Myocyte (in vitro differentiated cells): ENCODE measurements around the gene DLGAP4. TPM values are rescaled to one million over a fixed set of nuclear protein-coding genes. Genes with fewer than 3 reads are reported as not detected.

Experiments
- DNase-seq: peaks from one replicate; pipeline ENCODE4 v3.0.0-alpha.2; 2012; ENCODE audit warnings: low read depth
- total RNA-seq: library from RNA; depleted of rRNA; stranded (reverse); fragments of >200 nt; gene quantifications from 2 replicates; pipeline ENCODE4 v1.2.3, GENCODE V29; 2014

Gene DLGAP4
- total RNA-seq, 1 donor from 2014 or later, result 39.7 TPM

DNA sequence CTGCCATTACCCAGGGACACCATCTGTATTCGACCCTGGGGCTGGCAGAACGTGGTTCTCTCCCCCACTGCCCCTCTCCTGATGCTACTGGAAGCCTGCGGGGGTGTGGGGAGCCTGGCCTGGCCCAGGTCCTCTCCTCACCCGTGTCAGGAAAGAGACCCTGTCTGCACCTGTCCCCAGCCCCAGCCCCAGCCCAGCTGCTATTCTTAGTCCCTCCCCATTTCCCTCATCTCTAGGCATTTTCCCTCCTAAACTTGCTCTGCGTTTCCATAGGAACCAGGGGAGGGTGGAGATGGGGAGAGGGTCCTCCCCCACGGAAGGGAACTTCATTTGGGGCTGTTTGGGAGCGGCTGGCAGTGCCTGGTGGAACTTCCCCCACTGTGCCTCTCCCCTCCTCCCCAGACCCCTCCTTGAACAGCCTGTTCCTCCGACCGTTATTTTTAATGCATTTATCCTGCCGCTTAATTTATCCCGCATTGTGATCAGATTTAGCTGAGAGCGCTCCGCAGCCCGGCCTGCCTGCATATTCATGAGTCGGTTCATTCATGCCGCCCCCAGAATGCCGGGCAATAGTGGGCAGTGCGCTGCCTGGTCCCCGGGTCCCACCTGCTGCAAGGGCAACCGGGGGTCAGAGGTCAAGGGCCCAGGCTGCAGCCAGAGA is 31.8 kb upstream of the DLGAP4 start:
- DNase-seq, result no peak

- no peak for DNase-seq
Observed at GRCh38 chr20:36275011-36275410, 31.1 kb upstream of the DLGAP4 start.

GRCh38 chr20:36275441-36276189 is 30.5 kb upstream of the DLGAP4 start:
- no peak for DNase-seq

- DNase-seq, result no peak
Observed at GRCh38 chr20:36277546-36277945, 28.6 kb upstream of the DLGAP4 start.

DNA sequence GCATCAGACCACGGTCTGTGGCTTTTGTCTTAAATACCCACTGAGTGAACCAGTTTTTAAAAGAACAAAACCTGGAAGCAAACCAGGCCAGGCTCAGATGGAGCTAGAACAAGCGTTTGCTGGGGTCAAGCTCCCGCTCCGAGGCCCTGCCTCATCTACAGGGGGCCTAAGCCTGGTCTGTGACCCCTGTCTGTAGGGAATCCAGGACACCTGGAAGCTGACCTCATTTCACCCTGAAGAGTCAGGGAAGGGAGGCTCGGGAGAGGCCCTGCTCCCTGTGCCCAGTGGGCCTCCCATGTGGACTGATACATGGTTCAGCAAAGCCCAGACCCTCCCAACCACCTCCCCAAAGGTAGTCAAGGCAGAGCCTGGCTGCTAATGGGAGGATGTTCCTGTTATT is 26.8 kb upstream of the DLGAP4 start:
- DNase-seq, result no peak

GRCh38 chr20:36279776-36280175 is 26.4 kb upstream of the DLGAP4 start:
- no peak for DNase-seq

DNA sequence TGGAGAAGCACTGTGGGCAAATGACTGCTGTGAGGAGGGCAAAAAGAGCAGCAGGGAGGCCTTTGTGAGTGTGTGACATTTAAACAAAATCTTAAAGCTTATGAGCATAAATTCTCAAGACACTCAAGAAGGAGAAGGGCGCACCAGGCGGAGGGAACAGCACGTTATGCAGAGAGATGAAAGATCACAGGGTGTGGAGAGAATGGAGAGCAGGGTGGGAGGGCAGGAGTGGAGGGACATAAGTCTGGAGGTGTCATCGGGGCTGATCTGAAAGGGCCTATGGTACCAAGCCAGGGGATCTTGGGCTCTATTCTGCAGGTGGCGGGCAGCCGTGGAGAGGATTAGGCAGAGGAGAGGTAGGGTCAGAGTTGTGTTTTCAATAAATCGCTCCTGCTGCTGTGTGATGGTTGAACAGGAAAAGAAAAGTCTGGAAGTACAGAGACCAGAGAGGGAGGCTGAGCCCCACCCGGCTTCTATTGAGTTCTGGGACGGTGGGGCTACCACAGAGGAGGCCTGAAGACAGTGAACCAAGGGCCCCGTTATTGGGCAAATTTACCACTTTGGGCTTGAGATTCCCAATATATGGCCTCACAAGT is 24.3 kb upstream of the DLGAP4 start:
- no peak for DNase-seq

- no peak for DNase-seq
Observed at GRCh38 chr20:36284751-36285150, 21.4 kb upstream of the DLGAP4 start.

- no peak for DNase-seq
Observed at GRCh38 chr20:36285746-36286447, 20.2 kb upstream of the DLGAP4 start.

GRCh38 chr20:36297656-36298055 is 8.5 kb upstream of the DLGAP4 start:
- DNase-seq, result no peak

DNA sequence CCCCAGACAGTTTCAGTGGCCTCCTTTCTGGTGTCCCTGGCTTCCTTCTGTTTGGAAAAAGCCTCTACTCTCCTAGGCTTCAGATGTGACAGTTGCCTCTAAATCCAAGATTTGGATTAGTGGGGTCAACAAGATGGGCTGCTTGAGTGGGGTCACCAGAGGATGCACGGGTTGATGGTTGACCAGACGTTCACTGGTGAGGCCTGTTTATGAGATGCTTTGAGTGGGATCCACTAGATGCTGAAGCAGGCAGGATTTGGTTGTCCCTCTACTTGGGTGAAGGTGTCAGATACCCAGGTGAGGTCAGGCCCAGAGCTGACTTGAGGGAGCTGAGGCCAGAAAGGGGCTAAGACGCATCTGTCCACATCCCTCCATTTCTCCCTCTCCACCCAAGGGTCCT is 8.1 kb upstream of the DLGAP4 start:
- no peak for DNase-seq

DNA sequence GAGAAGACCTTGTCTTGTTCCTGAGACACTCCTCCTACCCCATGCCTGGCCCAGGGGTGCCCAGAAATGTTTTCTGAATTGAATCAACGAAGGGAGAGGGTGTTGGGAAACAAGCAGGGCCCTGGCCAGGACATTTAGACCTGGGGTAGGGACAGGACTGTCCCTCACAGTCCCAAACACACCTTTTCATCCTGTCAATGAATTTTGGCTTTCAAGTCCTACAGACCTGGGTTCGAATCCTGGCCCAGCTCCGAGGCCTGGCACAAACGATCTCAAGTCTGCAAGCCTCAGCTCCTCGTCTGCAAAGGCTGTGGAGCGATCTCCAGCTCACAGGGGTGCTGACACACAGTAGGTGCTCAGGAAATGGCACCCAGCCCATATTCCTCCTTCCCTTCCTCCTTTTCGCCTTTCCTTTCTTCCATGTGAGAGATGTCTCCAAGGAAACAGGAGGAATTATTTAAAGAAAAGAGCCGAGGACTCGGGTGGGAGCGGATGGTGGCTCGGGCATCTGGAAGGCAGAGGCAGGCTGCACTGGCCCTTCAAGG is 7.3 kb upstream of the DLGAP4 start:
- DNase-seq, result no peak

DNA sequence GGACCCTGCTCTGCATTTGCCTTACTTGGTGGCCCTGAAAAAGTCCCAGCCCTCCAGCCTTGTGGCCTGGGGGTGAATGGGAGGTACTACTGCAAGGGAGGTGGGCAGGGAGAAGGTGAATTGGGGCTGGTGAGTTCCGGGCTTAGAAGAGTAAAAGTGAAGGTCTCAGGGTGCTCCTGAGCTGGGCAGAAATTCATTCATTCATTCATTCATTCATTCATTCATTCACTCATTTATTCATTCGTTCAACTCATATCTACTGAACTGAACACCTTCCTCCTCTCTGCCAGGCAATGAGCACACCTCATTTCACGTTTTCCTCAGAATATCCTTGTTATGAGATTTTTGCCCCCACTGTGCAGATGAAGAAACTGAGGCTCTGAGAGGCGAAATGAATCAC is 6.7 kb upstream of the DLGAP4 start:
- DNase-seq, result no peak

GRCh38 chr20:36301359-36302119 is 4.6 kb upstream of the DLGAP4 start:
- DNase-seq, result no peak

DNA sequence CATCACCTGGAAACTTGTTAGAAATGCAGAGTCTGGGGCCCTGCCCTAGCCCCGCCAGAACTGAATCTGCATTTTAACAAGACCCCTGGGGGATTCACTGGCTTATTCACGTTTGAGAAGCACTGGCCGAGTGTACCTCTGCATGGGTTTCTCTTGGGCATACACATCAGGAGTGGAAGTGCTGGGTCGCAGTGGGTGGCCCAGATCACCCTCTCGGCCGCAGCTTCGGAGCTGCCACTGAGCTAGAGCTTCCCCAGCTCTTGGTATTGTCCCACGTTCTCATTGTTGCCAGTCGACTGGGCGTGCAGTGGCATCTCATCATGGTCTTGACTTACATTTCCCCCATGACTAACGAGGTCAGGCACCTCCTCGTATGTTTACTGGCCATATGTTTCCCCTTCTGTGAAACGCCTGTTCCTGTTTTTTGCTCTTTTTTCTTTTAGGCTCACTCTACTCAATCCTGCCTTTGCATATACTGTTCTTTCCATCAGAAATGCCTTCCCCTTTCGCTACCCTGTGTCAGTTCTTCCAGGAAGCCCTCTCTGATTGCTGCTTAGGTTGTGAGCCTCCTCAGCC is 3.0 kb upstream of the DLGAP4 start:
- no peak for DNase-seq

DNA sequence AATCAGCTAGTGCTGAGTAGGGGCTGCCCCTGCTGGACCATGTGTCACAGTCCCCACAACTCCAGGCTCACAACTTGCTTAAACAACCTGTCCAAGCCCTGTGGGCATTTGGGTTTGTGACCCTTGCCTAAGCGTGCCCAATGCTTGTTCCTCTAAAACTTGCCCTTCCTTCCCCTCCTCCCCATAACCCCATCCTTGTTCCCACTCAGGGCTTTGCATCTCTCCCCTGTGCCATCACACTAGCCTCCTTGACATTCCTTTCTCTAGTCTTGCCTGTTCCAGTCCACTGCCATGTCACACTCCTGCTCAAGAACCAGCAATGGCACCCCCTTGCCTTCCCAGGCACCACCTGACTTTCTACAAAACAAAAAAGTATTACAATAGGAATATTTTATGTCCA is 2.3 kb upstream of the DLGAP4 start:
- DNase-seq, result no peak

DNA sequence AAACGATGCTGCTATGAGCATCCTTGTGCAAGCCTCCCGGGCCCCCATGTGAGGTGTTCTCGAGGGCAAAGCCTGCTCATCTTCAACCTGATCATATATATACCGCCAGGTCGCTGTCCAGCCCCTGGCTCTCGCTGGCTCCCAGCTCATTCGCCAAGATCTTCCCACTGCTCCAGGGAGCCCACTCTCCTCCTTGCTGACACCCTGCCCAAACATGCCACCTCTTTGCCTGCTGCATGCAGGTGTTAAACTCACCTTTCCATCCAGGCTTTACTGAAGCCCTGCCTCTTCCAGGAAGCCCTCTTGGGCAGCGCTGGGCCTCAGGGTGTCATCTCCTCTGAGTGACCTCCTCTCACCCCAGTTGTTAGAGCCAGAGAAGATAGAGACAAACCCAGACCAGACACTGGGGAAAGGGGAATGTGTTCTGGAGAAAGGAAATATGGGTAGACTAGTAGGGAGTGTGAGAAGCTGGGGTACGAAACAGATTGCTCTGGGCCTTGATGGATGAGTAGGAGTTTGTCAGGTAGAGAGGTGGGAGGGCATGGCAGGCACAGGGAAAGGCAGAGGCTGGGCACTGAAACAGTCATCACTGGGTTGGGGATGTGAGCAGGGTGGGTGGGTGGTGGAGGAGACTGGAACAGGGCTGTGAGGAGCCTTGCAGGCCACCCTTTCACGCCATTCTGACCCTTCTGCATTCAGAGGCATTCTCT is 1.2 kb upstream of the DLGAP4 start:
- no peak for DNase-seq

GRCh38 chr20:36306553-36307411 is 643 bp downstream of the DLGAP4 start:
- DNase-seq, result no peak
